Pancreas (tissue), 10 donors: ENCODE results near the gene AJM1. TPM values are rescaled to one million over a fixed set of nuclear protein-coding genes. Genes with fewer than 3 reads are reported as not detected.

ENCODE experiments used
- ATAC-seq, 4 donors: fragments of 200-7000 bp; cut with Tn5 transposase; one replicate each; pipeline versions ENCODE4 v1.8.0 to v1.9.1; 2020; ENCODE audit warnings: mild to moderate bottlenecking in 4 of 4, moderate library complexity in 4 of 4
- DNase-seq, 6 donors: peaks; one replicate each; pipeline ENCODE4 v3.0.0-alpha.2; 2020
- FAIRE-seq: peaks from 2 replicates; lab custom pipeline; 2012; peaks lifted over from hg19 to GRCh38; lab: Jason Lieb, UNC
- H3K27ac ChIP-seq, 4 donors: fragments of 200-600 bp; sonication (generic); 1 replicate in 3 of 4; 2 replicates in 1 of 4; pipeline versions ENCODE4 v1.5.0 to v1.8.0; 2020
- H3K27me3 ChIP-seq, 4 donors: fragments of 200-600 bp; one replicate each; pipeline ENCODE4 v1.8.0; 2021
- H3K36me3 ChIP-seq, 3 donors: fragments of 200-600 bp; sonication (generic) in 1 of 3; one replicate each; pipeline versions ENCODE4 v1.5.0 to v1.8.0; 2020 to 2021
- H3K4me1 ChIP-seq, 3 donors: fragments of 200-600 bp; one replicate each; pipeline ENCODE4 v1.8.0; 2021
- H3K4me3 ChIP-seq, 4 donors: fragments of 200-600 bp; sonication (generic) in 2 of 4; one replicate each; pipeline versions ENCODE4 v1.5.0 to v1.8.0; 2020 to 2021
- H3K9me3 ChIP-seq, 4 donors: fragments of 200-600 bp; one replicate each; pipeline ENCODE4 v1.8.0; 2021
- CTCF ChIP-seq, 4 donors: fragments of 200-600 bp; sonication (generic) in 3 of 4; IDR thresholded peaks; one replicate each; pipeline versions ENCODE4 v1.5.0 to v1.8.0; 2021; ENCODE audit warnings: antibody characterized with exemption in 4 of 4
- WGBS, 2 donors: extraction: QIAGEN DNeasy Blood & Tissue Kit; methylation state at CpG; one replicate each; pipeline ENCODE4 v1.1.7; 2013; 5-methylcytosine and 5-hydroxymethylcytosine counted together
- intact Hi-C, 3 donors: fragments of 100-400 bp; cut with DNase I; formaldehyde crosslinking; loops; one replicate each; pipeline versions ENCODE4 v1.11.1 to v1.14.2; 2022
- microRNA-seq, 2 donors: library from miRNA; unstranded; fragments of <30 nt; microRNA quantifications; one replicate each; pipeline versions ENCODE4 to v1.1.0, GENCODE V29; 2019 to 2020
- polyA plus RNA-seq, 2 donors: library from polyadenylated mRNA; stranded (reverse); fragments of 200-250 nt; gene quantifications; one replicate each; pipeline ENCODE4 v1.2.3, GENCODE V29; 2013
- total RNA-seq, 6 donors: library from RNA; stranded (reverse); fragmentation: NEBNext Ultra II Directional in 4 of 6; extraction: Animal tissue kit (Norgen Biotek cat#: 25700) in 4 of 6; gene quantifications; one replicate each; pipeline versions ENCODE4 v1.2.1 to v1.2.4, GENCODE V29; 2021 to 2023
- donor health status: healthy with polysubstance abuse.
- donor health status: DM: no; HTN: no; CAD: no; lungs with moderate emphysema.
- donor health status: DM: no; HTN: no; CAD: no.
- donor health status: control.
- donor health status: control.
- donor health status: Bipolar disorder and iron deficiency.
- donor health status: DM: yes; HTN: yes; CAD: no.
- donor health status: DM: no; HTN: no; CAD: no.
- donor health status: DM: no; HTN: no; CAD: no.
- donor health status: DM: yes; HTN: yes; CAD: no.

The AJM1 gene
- total and polyA plus RNA-seq, 8 donors = 2.9 to 11.7 (median 5.0) TPM

GRCh38 chr9:136890661-136891060 is 48.4 kb downstream of the AJM1 start:
- no peak for TF ChIP-seq CTCF (IDR thresholded peaks at IDR 0.05)
- DNase-seq (no peak), ATAC-seq (no peak), FAIRE-seq (no peak)
- no peaks in the 10 kb centered on the region for H3K36me3 ChIP-seq
- H3K4me3 ChIP-seq = no peak overlapping the region
- whole genome bisulfite sequencing, 2 donors = 84 to 91% methylated on average over 13 of the region's 13 CpGs
- no peak overlapping the region for H3K27ac ChIP-seq
- H3K9me3 ChIP-seq = no peaks in the 10 kb centered on the region
- no peaks in the 10 kb centered on the region for H3K27me3 ChIP-seq
- intact Hi-C loops = no loop called here
- peaks cover 0 to 10% (median 1%) of the 10 kb centered on the region in 3 donors for H3K4me1 ChIP-seq

Small RNAs within 50 kb of the gene (microRNA-seq; reads per million reads assigned to microRNA genes)
- gene MIR4292 (0 reads per million in 2 donors), gene MIR4479 (0.39 to 1.2 reads per million in 2 donors)

Other genes starting within 250 kb of the AJM1 start
- 10 to 100 TPM in 5 of 6 donors, 1 to 10 TPM in 1; 8.6 to 21.2 (median 13.1) TPM for gene EGFL7, start 179.6 kb upstream of the AJM1 start, total RNA-seq
- gene EGFL7, start 179.6 kb upstream of the AJM1 start, polyA plus RNA-seq = 100 to 1,000 TPM; 111 to 134 TPM
- 100 to 1,000 TPM in 1 of 6 donors, 10 to 100 TPM in 5; 57.0 to 105 (median 69.5) TPM for gene AGPAT2, start 155.0 kb upstream of the AJM1 start, total RNA-seq
- 100 to 1,000 TPM in 1 of 2 donors, 10 to 100 TPM in 1; 94.2 to 158 TPM for gene AGPAT2, start 155.0 kb upstream of the AJM1 start, polyA plus RNA-seq
- 1 to 10 TPM; 4.3 to 7.5 (median 5.8) TPM for gene DIPK1B, start 129.9 kb upstream of the AJM1 start, total RNA-seq
- gene DIPK1B, start 129.9 kb upstream of the AJM1 start, polyA plus RNA-seq = 10 to 100 TPM; 13.2 to 32.3 TPM
- 1 to 10 TPM in 4 of 6 donors, under 1 TPM in 2; 0.16 to 1.7 (median 1.4) TPM for gene LCN10, start 99.5 kb upstream of the AJM1 start, total RNA-seq
- 10 to 100 TPM; 12.4 to 54.0 TPM for gene LCN10, start 99.5 kb upstream of the AJM1 start, polyA plus RNA-seq
- 1 to 10 TPM in 4 of 6 donors, not detected in 2; 1.1 to 5.2 (median 3.2) TPM for gene LCN6, start 94.0 kb upstream of the AJM1 start, total RNA-seq
- 10 to 100 TPM; 13.0 to 25.6 TPM for gene LCN6, start 94.0 kb upstream of the AJM1 start, polyA plus RNA-seq
- gene LCN8, start 84.2 kb upstream of the AJM1 start, total RNA-seq = not detected
- not detected for gene LCN8, start 84.2 kb upstream of the AJM1 start, polyA plus RNA-seq
- gene LCN15, start 78.0 kb upstream of the AJM1 start, total RNA-seq = not detected
- not detected for gene LCN15, start 78.0 kb upstream of the AJM1 start, polyA plus RNA-seq
- 10 to 100 TPM; 29.2 to 53.1 (median 34.2) TPM for gene TMEM141, start 51.1 kb upstream of the AJM1 start, total RNA-seq
- gene TMEM141, start 51.1 kb upstream of the AJM1 start, polyA plus RNA-seq = 100 to 1,000 TPM in 1 of 2 donors, 10 to 100 TPM in 1; 84.5 to 104 TPM
- 1 to 10 TPM; 2.4 to 5.5 (median 2.9) TPM for gene CCDC183, start 46.1 kb upstream of the AJM1 start, total RNA-seq
- 10 to 100 TPM in 1 of 2 donors, 1 to 10 TPM in 1; 9.2 to 10.7 TPM for gene CCDC183, start 46.1 kb upstream of the AJM1 start, polyA plus RNA-seq
- 10 to 100 TPM; 50.7 to 76.5 (median 60.4) TPM for gene RABL6, start 34.5 kb upstream of the AJM1 start, total RNA-seq
- gene RABL6, start 34.5 kb upstream of the AJM1 start, polyA plus RNA-seq = 100 to 1,000 TPM in 1 of 2 donors, 10 to 100 TPM in 1; 98.0 to 119 TPM
- 10 to 100 TPM; 75.2 to 95.5 (median 79.0) TPM for gene PHPT1, start 6.9 kb downstream of the AJM1 start, total RNA-seq
- gene PHPT1, start 6.9 kb downstream of the AJM1 start, polyA plus RNA-seq = 100 to 1,000 TPM; 180 to 189 TPM
- 10 to 100 TPM in 1 of 6 donors, 1 to 10 TPM in 5; 3.0 to 13.3 (median 4.8) TPM for gene MAMDC4, start 9.9 kb downstream of the AJM1 start, total RNA-seq
- gene MAMDC4, start 9.9 kb downstream of the AJM1 start, polyA plus RNA-seq = 10 to 100 TPM; 28.7 to 38.6 TPM
- 100 to 1,000 TPM; 230 to 422 (median 268) TPM for gene EDF1, start 23.8 kb downstream of the AJM1 start, total RNA-seq
- gene EDF1, start 23.8 kb downstream of the AJM1 start, polyA plus RNA-seq = 100 to 1,000 TPM; 443 to 612 TPM
- gene TRAF2, start 44.0 kb downstream of the AJM1 start, total RNA-seq = 10 to 100 TPM in 1 of 6 donors, 1 to 10 TPM in 5; 4.8 to 13.4 (median 6.9) TPM
- 10 to 100 TPM; 14.4 TPM for gene TRAF2, start 44.0 kb downstream of the AJM1 start, polyA plus RNA-seq
- gene FBXW5, start 102.3 kb downstream of the AJM1 start, total RNA-seq = 10 to 100 TPM; 56.2 to 80.2 (median 60.4) TPM
- gene FBXW5, start 102.3 kb downstream of the AJM1 start, polyA plus RNA-seq = 100 to 1,000 TPM; 112 to 117 TPM
- gene C8G, start 102.8 kb downstream of the AJM1 start, total RNA-seq = 1 to 10 TPM in 1 of 6 donors, under 1 TPM in 4, not detected in 1; 0.24 to 1.2 (median 0.43) TPM
- gene C8G, start 102.8 kb downstream of the AJM1 start, polyA plus RNA-seq = 1 to 10 TPM in 1 of 2 donors, under 1 TPM in 1; 0.84 to 5.0 TPM
- 1 to 10 TPM in 5 of 6 donors, under 1 TPM in 1; 0.57 to 7.6 (median 3.0) TPM for gene LCN12, start 109.8 kb downstream of the AJM1 start, total RNA-seq
- gene LCN12, start 109.8 kb downstream of the AJM1 start, polyA plus RNA-seq = 10 to 100 TPM in 1 of 2 donors, 1 to 10 TPM in 1; 9.0 to 16.5 TPM
- gene PTGDS, start 135.0 kb downstream of the AJM1 start, total RNA-seq = 10 to 100 TPM in 4 of 6 donors, 1 to 10 TPM in 2; 5.7 to 42.7 (median 25.8) TPM
- 10 to 100 TPM; 35.0 to 49.1 TPM for gene PTGDS, start 135.0 kb downstream of the AJM1 start, polyA plus RNA-seq
- gene LCNL1, start 140.5 kb downstream of the AJM1 start, total RNA-seq = under 1 TPM in 3 of 6 donors, not detected in 3; 0.12 to 0.17 (median 0.14) TPM
- gene LCNL1, start 140.5 kb downstream of the AJM1 start, polyA plus RNA-seq = under 1 TPM; 0.23 to 0.38 TPM
- gene PAXX, start 149.9 kb downstream of the AJM1 start, total RNA-seq = 10 to 100 TPM; 16.0 to 23.5 (median 20.0) TPM
- gene PAXX, start 149.9 kb downstream of the AJM1 start, polyA plus RNA-seq = 100 to 1,000 TPM; 184 to 222 TPM
- under 1 TPM in 5 of 6 donors, not detected in 1; 0.24 to 0.44 (median 0.38) TPM for gene CLIC3, start 154.1 kb downstream of the AJM1 start, total RNA-seq
- gene CLIC3, start 154.1 kb downstream of the AJM1 start, polyA plus RNA-seq = 1 to 10 TPM; 1.1 to 1.3 TPM
- gene ABCA2, start 185.8 kb downstream of the AJM1 start, total RNA-seq = 10 to 100 TPM; 16.2 to 32.6 (median 25.4) TPM
- gene ABCA2, start 185.8 kb downstream of the AJM1 start, polyA plus RNA-seq = 10 to 100 TPM; 70.4 to 80.0 TPM
- under 1 TPM in 2 of 6 donors, not detected in 4; 0.18 to 0.19 TPM for gene FUT7, start 189.6 kb downstream of the AJM1 start, total RNA-seq
- gene FUT7, start 189.6 kb downstream of the AJM1 start, polyA plus RNA-seq = under 1 TPM in 1 of 2 donors, not detected in 1; 0.12 TPM
- 10 to 100 TPM; 31.5 to 70.9 (median 36.8) TPM for gene NPDC1, start 203.7 kb downstream of the AJM1 start, total RNA-seq
- 100 to 1,000 TPM; 183 to 328 TPM for gene NPDC1, start 203.7 kb downstream of the AJM1 start, polyA plus RNA-seq
- 1 to 10 TPM in 5 of 6 donors, under 1 TPM in 1; 0.91 to 4.5 (median 2.0) TPM for gene ENTPD2, start 211.6 kb downstream of the AJM1 start, total RNA-seq
- gene ENTPD2, start 211.6 kb downstream of the AJM1 start, polyA plus RNA-seq = 1 to 10 TPM; 4.5 to 6.5 TPM
- under 1 TPM; 0.04 to 0.97 (median 0.45) TPM for gene SAPCD2, start 228.1 kb downstream of the AJM1 start, total RNA-seq
- under 1 TPM; 0.30 to 0.38 TPM for gene SAPCD2, start 228.1 kb downstream of the AJM1 start, polyA plus RNA-seq
- gene UAP1L1, start 235.0 kb downstream of the AJM1 start, total RNA-seq = 10 to 100 TPM in 1 of 6 donors, 1 to 10 TPM in 5; 5.2 to 13.6 (median 5.9) TPM
- 10 to 100 TPM; 10.5 to 14.4 TPM for gene UAP1L1, start 235.0 kb downstream of the AJM1 start, polyA plus RNA-seq
- 10 to 100 TPM; 22.0 to 33.5 (median 26.0) TPM for gene MAN1B1, start 244.5 kb downstream of the AJM1 start, total RNA-seq
- gene MAN1B1, start 244.5 kb downstream of the AJM1 start, polyA plus RNA-seq = 10 to 100 TPM; 83.6 to 86.0 TPM